ELF-1 (cell line): ENCODE data around the gene RIMBP2.

Experiments used
- DNase-seq: peaks from one replicate; pipeline ENCODE4 v3.0.0-alpha.2; 2016; ENCODE audit warnings: low read depth, low spot score

Gene RIMBP2

GRCh38 chr12:130633771-130634170 lies 82.3 kb downstream of the RIMBP2 start:
- peak; percentile 64 for DNase-seq

GRCh38 chr12:130632642-130633041 lies 83.5 kb downstream of the RIMBP2 start:
- DNase-seq: no peak

- no peak for DNase-seq
Observed at GRCh38 chr12:130628304-130628703, 87.8 kb downstream of the RIMBP2 start.

GRCh38 chr12:130627175-130627574 lies 88.9 kb downstream of the RIMBP2 start:
- DNase-seq: no peak

- DNase-seq: no peak
Observed at GRCh38 chr12:130626601-130627000, 89.5 kb downstream of the RIMBP2 start.

GRCh38 chr12:130625201-130625600 lies 90.9 kb downstream of the RIMBP2 start:
- DNase-seq: no peak

GRCh38 chr12:130622803-130623202 lies 93.3 kb downstream of the RIMBP2 start:
- DNase-seq: no peak

- no peak for DNase-seq
Observed at GRCh38 chr12:130621696-130622298, 94.3 kb downstream of the RIMBP2 start.

GRCh38 chr12:130620756-130621155 lies 95.3 kb downstream of the RIMBP2 start:
- DNase-seq: no peak

GRCh38 chr12:130620281-130620680 lies 95.8 kb downstream of the RIMBP2 start:
- DNase-seq: no peak

GRCh38 chr12:130619385-130620001 lies 96.6 kb downstream of the RIMBP2 start:
- DNase-seq: no peak

GRCh38 chr12:130617219-130617618 lies 98.9 kb downstream of the RIMBP2 start:
- DNase-seq: peak; percentile 91

- DNase-seq: no peak
Observed at GRCh38 chr12:130615861-130616345, 100.2 kb downstream of the RIMBP2 start.

GRCh38 chr12:130614530-130614905 lies 101.6 kb downstream of the RIMBP2 start:
- DNase-seq: no peak

GRCh38 chr12:130613831-130614529 lies 102.1 kb downstream of the RIMBP2 start:
- DNase-seq: no peak

- DNase-seq: peak; percentile 35
Observed at GRCh38 chr12:130613131-130613530, 103.0 kb downstream of the RIMBP2 start.

- no peak for DNase-seq
Observed at GRCh38 chr12:130611026-130611905, 104.8 kb downstream of the RIMBP2 start.

- no peak for DNase-seq
Observed at GRCh38 chr12:130609966-130610365, 106.1 kb downstream of the RIMBP2 start.

GRCh38 chr12:130608831-130609230 lies 107.3 kb downstream of the RIMBP2 start:
- no peak for DNase-seq

GRCh38 chr12:130608132-130608531 lies 108.0 kb downstream of the RIMBP2 start:
- DNase-seq: peak; percentile 12

- no peak for DNase-seq
Observed at GRCh38 chr12:130606231-130606630, 109.9 kb downstream of the RIMBP2 start.
